Embryonic facial prominence (tissue), 1 donor: ENCODE results near the gene DBH.
"Not testable (repeated sequence)": the region's sequence is repeated elsewhere in the genome, so short reads cannot be mapped to it uniquely, and the experiment has no call there.

Source experiments
- DNase-seq: peaks from one replicate; pipeline ENCODE4 v3.0.0-alpha.2; 2016; ENCODE audit errors: extremely low spot score

The DBH gene

DNA sequence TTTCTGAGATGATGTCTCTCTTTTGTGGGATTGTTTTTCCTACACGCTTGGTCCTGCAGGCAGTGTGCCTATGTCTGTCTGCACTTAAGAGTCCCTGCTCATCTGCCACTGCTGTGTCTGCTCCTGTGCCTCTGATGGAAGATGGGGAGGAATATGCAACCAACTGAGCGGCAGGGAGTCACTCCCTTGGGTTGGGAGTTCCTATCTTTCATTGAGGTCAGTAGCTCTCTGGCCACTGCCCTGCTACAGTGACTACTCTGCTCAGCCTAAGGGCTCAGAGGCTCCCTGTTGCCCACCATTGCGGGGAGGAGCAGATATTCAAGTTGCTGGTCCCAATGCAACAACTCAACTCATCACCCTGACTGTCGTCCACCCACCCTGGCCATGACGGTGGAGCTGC, 13.6 kb upstream of the DBH start:
- DNase-seq: no peak

DNA sequence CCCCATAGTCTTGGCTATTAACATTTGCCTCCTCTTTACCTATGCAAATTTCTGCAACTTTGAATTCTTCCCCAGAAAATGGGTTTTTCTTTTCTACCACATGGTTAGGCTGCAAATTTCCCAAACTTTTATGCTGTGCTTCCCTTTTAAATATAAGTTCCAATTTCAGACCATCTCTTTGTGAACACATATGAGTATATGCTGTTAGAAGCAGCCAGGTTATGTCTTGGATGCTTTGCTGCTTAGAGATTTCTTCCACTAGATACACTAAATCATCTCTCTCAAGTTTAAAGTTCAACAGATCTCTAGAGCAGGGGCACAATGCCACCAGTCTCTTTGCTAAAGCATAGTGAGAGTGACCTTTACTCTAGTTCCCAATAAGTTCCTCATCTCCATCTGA, 10.2 kb upstream of the DBH start:
- not testable (repeated sequence) for DNase-seq

DNA sequence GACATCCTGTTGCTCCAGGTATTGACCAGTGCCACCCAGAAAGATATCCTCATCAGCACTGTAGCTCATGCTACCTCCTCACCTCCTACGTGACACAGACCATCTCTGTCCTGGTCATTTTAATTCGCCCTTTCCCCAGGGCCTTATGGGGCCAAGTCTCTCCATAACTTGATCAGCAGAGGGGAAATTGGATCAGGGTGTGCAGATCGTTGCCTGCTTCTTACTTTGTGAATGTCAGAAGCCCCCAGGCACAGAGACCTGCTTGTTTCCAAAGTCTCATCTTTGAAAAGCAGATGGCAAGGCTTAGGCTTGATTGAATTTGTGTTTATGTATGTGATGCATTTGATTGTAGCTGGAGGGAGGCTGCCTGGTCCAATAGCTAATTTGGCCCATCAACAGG, 8.8 kb upstream of the DBH start:
- DNase-seq: no peak

DNA sequence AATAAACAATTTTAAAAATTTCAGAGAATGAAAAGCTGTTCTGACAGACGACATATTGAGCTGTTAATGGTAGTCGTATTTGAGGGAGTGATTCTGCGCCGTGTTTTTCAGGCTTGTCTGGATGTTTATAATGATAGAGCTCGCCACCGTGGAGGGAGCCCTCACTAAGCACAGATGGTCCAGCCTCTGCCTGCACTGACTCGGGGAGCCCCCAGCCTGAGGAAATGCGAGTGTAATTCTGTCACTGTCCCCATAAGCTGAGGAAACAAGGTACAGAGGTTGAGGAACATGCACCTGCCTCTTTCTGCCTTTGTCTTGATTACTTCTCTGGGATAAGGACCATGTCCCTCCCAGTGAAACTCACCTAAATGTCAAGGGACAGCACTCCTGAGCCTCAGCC, 7.4 kb upstream of the DBH start:
- DNase-seq: no peak

DNA sequence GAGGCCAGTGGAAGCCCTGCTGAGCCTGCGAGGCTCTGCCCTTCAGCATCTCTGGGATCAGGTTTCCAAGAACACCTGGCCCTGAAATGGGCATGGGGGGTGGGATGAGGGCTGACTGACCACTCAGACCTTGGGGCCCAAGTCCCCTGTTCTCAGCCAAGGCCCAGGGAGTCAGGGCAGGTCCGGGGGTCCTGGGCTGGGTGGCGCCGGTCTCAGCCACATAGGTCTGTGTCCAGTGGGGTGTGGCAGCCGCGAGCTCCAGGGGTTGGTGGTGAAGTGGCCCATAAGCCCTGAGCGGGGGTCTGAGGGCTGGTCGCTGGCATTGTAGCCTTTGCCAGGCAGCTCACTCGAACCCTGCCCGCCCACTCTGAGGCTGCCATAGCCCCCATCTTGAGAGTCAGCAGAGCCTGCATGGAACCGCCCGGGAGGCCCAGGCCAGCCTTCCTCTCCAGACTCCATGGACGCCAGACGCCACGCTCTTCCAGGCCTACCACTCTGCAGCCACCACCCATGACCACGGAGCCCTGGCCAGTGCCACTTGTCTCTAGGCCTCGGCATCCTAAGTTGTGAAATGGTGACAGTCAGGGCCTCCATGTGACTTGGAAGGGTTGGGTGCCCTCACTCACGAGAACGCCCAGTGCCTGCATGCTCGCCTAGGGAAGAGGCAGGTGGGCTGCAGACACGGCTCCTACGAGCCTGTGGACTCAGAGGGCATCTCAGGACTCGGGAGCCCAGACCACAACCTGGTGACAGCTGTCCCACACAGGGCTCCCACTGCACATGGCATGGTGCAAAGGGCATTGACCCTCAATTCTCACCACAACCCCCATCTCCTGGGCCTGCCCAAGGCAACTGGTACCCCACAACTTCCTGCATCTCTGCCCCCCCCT, 6.7 kb upstream of the DBH start:
- DNase-seq: no peak

DNA sequence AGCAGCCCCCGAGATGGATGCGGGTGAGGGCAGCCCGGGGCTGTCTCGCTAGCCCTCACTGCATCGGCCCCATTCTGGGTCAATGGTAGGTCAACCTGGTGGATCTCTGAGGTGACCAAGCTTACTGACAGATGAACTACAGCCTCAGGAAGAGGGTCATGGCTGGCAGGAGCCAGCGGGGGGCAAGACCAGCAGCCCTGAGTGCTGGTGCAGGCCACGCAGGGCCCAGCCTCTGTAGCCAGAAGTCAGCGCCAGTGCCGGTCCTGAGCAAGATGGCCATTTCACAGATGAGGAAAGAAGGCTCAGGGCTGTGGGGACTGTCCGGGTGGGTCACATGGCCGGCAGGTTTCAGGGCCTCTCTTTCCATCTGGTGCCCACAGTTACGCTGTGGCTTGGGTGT, 5.1 kb upstream of the DBH start:
- DNase-seq: no peak

DNA sequence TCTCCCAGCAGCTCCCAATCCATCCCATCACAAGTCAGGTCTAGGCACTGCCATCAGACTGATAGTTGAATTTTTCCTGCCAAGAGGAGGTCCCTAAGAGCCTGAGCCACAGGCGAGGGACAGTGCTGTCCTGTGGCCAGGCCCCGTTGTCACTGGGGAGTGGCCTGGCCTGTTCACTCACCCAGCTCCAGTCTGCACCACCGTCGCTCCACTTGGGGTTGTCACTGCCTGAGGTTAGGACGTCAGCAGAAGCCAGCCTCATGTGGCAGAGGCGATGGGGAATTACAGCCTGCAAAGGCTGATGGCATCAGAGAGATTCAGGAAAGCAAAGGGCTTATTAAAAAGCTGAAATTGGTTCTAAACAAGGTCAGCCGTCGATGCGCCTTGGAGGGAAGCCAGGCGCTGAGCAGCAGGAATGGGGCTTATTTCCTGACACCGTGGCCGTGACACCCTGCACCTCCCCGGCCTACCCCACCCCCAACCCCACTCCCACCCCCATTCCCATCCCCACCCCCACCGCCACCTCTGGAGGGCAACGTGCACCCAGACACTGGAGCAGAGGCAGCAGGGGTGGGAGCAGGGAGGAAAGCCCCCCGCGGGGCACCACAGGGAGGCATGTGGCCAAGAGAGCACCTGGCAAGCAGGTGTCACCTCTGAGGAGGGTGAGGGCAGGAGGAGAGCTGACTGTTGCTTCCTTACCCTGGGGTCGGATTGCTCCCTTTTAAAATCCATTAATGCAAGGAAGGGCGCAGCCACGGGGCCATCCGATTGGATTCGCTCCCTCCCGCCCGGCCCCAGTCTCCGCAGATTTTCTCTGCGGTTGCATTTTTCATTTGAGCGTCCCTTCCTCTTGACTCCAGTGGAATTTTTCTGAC, 3.1 kb upstream of the DBH start:
- DNase-seq: no peak

DNA sequence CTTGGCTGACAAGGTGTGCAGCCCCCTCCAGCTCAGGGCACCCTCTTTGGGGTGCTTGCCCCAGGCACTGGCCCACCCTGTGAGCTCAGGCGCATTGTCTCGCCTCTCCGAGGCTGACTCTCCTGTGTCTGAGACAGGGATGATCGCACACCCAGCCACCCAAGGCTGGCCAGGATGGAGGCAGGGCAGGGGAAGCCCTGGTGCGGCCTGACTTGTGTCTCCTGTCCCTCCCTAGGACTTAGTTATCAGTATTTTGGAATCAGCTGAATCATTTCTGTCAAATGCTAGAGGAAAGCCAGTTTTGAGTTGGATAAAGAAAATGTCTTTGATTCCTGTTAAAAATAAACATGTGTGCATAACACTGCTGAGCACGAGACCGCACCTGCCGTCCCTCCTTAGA, 2.5 kb upstream of the DBH start:
- no peak for DNase-seq

DNA sequence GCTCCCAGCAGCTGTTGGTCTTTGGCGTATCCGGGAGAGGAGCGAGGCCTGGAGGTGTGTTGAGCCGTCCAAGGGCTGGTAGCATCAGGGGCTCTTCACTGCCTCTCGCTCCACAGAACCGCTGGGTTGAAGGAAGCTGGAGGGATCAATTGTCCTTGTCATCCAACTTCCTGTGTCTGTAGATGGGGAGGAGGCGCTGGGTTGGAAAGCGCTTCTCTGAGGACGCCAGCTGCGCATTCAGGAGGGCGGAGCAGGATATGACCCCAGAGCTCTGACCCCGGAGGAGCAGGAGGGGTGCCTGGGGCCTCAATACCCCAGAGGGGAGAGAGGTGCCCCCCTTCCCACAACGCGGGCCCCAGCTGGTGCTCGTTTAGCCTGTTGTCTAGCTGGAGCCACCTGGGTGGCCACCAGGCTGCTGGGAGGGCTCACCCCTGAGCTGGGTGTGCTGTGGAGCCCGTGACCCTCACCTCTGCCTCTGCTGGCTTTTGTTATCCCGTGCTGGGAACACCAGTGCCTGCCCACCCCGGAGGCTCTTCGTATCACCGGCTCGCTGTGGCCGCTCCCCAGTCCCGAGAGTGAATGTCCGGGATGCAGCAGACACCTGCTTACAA, 2.0 kb upstream of the DBH start:
- no peak for DNase-seq

DNA sequence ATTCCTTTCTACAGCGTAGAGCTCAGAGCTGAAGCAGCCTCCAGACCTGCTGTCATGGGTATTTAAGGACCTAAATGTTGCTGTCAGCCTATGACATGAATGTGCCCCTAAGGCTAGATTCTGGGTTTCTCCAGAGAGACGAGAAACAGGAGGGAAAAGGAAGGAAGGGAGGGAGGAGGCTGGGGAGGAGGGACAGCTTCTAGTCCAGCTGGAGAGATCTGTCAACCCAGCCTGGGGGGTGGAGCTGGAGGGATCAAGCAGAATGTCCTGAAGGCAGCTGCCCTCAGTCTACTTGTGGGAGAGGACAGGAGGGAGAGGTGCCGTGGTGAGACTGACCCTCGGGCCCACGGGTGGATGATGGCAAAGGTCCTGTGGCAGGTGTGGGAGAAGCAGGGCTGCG, 1.1 kb upstream of the DBH start:
- DNase-seq: no peak

DNA sequence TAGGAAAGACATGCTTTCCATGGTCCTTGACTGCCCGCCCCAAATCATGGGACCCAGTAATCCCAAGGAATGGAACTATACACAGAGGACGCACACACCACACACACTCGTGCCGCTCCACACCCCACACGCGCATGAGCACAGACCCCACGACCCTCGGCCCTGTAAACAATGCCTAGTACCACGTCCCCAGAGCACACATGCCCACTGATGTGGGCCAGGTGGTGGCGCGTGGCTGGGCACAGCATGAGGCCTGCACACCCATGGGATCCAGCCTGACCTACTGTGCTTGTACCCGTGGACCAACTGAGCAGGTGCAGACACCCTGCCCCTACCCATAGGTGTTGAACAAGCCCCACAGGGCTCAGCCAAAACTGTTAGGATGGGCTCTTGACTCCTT, 739 bp downstream of the DBH start:
- no peak for DNase-seq

DNA sequence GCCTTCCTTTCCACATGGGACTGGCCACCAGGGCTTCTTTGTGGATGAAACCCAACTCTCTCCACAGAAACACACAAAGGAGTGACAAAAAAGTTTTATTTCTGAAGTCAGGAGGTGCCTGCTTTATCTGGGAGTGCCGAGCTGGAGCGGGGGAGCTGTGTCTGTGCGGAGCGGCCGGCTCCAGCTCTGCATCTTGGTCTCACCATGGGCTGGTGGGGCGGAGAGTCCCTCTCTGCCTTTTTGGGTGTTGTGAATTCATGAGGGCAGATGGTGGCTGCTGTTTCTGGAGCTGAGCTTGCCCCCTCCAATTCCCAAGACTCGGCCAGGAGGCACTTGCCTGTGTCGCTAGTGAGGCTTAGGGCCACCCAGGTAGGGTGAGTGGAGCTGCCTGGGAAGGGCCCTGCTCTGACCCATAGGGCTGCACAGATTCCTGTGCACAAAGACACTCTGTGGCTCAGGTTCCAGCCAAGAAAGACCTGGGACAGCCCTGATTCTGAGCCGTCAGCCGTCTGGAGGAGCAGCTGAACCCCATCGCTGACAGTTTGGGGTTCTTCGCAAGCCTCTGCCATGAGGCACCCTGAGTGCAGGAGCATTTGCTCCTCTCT, 1.4 kb downstream of the DBH start:
- DNase-seq: no peak

DNA sequence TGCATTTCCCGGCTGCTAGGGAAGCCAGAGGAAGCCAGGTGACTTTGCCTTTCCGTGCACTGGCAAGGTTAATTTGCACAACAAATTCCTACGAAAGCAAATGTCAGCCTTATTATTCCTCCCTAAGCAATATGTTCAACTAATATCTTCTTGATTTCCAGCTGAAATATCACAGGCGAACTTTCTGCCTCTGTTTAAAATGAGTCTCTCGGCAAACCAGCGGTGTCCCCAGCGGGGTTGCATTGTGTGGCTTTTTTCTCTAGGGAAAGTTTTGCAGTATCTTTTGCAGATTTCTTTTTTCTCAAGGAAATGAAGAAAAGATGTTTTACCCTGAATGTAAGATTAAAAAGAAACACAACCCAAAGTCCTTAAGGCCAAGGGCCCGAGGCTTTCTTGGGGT, 1.9 kb downstream of the DBH start:
- no peak for DNase-seq

DNA sequence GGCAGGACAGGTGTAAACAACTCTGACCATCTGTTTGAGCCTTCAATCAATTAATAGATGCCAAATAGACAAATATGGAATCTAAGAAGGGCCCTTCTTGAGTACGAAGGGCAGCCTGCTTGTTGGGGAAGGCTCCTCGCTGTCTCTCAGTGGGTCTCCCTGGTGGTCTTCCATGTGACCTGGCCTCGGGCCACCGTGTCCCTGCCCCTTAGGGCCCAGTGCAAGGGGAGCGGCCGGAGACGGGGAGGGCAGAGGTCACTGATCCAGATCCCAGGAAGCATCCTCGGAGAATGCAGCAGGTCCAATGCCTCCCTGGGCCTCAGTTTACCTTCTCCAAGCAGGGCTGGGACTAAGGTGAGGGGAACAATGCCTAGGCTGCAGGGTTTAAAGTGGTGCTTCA, 2.5 kb downstream of the DBH start:
- DNase-seq: no peak

DNA sequence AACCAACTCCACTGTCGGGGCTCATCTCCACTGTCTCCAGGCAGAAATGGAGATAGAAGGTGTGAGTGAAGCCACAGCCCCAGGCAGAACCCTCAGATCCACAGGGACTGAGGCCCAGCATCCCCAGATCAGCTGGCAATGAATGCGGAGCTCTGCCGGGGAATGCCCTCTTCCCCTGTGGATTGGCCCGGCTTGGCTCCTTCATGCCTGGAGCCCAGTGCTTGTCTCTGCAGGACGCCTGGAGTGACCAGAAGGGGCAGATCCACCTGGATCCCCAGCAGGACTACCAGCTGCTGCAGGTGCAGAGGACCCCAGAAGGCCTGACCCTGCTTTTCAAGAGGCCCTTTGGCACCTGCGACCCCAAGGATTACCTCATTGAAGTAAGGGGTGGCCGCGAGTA, 3.5 kb downstream of the DBH start:
- no peak for DNase-seq

DNA sequence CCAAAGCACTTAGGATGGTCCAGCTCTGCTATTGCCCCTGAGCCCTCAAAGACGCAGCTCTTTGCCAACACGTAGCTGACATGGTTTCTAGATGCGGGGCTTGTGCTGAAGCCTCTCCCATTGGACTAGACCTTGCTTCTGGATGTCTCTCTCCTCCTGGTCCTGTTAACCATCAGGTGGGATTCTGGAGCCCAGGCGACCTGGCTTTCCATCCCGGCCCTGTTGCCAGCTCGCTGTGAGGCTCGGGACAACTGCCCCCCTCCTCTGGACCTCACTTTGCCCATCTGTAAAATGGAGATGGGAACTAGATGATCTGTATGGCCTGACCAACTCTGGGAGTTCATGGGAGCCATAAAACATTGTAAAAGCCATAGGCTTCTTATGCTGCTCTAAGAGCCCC, 4.0 kb downstream of the DBH start:
- no peak for DNase-seq

DNA sequence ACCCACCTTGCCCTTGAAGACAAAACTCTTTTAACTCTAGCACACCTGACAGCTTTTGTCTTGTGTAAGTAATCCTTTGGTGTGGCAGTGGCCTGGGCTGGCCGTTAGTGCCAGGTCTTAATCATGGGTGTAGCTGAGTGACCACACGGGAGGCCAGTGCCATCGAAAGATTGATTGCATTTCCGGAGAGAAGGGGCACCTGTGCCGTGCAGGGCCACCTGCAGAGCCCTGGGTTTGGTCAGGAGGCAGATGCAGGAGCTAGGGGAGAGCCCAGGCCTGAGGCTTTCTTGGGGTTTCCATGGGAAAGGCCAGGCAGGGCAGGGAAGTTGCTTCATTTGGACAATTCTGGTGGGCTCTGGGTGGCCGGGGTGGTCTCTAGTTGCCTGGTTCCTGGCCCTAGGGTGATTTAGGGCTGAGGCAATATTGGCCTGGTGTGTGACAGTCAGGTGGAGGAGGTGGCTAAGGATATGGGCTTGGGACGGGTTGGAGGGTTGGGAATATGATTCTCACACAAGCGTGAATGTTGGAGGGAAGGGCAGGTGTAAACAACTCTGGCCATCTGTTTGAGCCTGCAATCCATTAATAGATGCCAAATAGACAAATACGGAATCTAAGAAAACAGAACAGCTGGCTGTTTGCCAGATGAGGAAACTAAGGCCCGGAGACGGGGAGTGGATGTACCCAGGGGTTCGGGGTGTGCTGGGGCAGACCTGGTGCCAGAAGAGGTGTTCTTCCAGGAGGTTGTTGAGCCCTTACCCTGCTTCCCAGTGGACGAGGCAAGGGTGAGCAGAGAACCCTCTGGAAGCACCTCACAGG, 4.6 kb downstream of the DBH start:
- no peak for DNase-seq

DNA sequence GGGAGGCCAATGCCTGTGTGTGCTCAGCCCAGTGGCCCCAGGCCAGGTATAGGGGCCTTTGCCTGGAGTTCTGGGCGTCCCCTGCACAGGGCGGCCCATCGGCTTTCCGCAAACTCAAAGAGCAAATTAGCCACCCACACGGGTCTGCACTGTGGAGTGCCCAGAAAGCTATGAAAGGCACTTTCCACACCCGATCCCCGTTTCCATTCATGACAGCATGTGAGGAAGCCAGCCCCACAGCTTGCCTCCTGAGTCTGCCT, 5.2 kb downstream of the DBH start:
- no peak for DNase-seq

DNA sequence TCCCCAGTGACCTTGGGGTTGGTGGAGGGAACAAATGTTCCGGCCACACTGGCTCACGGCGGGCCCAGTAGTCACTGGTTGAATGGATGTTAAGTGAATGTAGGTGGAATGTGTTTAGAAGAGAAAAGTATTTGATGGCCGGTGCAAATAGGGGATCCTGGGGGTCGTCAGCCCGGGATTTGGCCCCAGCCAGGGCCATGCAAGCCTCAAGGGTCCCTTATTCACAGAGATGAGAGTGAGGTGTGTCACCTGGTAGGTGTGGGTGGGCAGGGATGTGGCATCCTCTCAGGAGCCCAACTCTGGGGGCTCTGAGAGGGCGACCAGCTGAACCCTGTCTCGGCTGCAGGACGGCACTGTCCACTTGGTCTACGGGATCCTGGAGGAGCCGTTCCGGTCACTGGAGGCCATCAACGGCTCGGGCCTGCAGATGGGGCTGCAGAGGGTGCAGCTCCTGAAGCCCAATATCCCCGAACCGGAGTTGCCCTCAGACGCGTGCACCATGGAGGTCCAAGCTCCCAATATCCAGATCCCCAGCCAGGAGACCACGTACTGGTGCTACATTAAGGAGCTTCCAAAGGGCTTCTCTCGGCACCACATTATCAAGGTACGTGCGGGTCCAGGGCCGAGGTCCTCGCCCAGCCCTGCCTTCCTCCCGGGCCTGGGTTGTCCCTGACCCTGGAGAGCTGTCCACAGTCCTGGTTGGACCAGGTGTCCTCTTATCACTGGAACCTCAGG, 5.9 kb downstream of the DBH start:
- DNase-seq: no peak

DNA sequence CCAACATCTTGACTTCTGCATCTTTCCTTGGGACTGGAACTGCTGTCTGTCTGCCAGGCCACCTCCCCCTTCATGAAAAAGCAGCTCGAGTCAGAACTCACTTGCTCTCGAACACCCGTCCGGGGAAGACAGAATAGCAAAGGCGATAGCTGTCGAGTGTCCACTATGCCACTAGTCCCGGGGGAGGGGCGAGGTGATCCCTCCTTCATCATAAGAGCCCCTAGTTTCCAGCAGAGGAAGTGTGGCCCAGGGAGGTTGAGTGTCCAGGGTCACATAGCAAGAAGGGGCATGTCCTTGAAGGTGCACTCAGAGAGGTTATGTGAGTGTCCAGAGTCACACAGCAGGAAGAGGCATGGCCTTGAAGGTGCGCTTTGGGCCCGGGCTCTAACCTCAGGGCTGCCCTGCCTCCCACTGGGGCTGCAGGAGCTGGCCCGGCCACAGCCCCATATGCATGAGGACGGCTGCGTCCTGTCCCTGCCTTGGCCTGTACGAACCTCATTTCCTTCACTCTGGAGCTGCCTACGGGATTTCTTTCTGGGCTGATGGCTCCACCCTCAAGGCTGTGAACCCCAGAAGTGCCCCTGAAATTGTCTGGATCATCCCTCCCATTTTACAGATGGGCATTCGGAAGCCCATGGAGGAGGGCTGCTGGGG, 6.7 kb downstream of the DBH start:
- DNase-seq: no peak
